WTC11 (cell line): Measurements from ENCODE around the gene WDR19. TPM values are rescaled to one million over a fixed set of nuclear protein-coding genes. Genes with fewer than 3 reads are reported as not detected.

ENCODE experiments used
- ATAC-seq: fragments of 200-7000 bp; cut with Tn5 transposase; 2 replicates; pipeline ENCODE4 v1.10.0; 2021; ENCODE audit warnings: mild to moderate bottlenecking, moderate library complexity
- CTCF ChIA-PET: fragments of 300-600 bp; sonication (Branson Sonifier 250); formaldehyde crosslinking; loops from one replicate; lab custom pipeline; 2021; ENCODE audit warnings: antibody characterized with exemption; lab: Charles Lee
- POLR2A ChIA-PET: fragments of 350-600 bp; sonication (Branson Sonifier 250); formaldehyde crosslinking; loops from one replicate; lab custom pipeline; 2021; ENCODE audit warnings: antibody characterized with exemption; lab: Charles Lee
- DNase-seq: peaks from one replicate; pipeline ENCODE4 v3.0.0; 2021; ENCODE audit warnings: low spot score
- H3K27ac Mint-ChIP-seq: 2 replicates; pipeline ENCODE4 v1.8.0; 2021; ENCODE audit warnings: mixed read lengths
- H3K27me3 Mint-ChIP-seq: 2 replicates; pipeline ENCODE4 v1.8.0; 2021; ENCODE audit warnings: low read depth, mild to moderate bottlenecking, moderate library complexity, mixed read lengths
- H3K36me3 Mint-ChIP-seq: 2 replicates; pipeline ENCODE4 v1.8.0; 2021; ENCODE audit warnings: mixed read lengths
- H3K4me1 Mint-ChIP-seq: 2 replicates; pipeline ENCODE4 v1.8.0; 2022; ENCODE audit warnings: mixed read lengths
- H3K4me3 Mint-ChIP-seq: 2 replicates; pipeline ENCODE4 v1.8.0; 2021; ENCODE audit warnings: mild to moderate bottlenecking, moderate library complexity, mixed read lengths
- H3K9me3 Mint-ChIP-seq: 2 replicates; pipeline ENCODE4 v1.8.0; 2021; ENCODE audit warnings: mixed read lengths
- CBFB ChIP-seq: sonication (generic); formaldehyde crosslinking; IDR thresholded peaks from 2 replicates; pipeline ENCODE4 v1.8.1; 2022; ENCODE audit warnings: mild to moderate bottlenecking, low read depth, missing genetic modification reagents
- FOXJ3 ChIP-seq: sonication (generic); formaldehyde crosslinking; IDR thresholded peaks from 2 replicates; pipeline ENCODE4 v1.9.0; 2021; ENCODE audit warnings: missing genetic modification reagents, mild to moderate bottlenecking, borderline replicate concordance
- GRHL2 ChIP-seq: fragments of 250-450 bp; sonication (Bioruptor Pico); IDR thresholded peaks from 2 replicates; pipeline ENCODE4 v1.8.0; 2022; ENCODE audit warnings: mild to moderate bottlenecking, moderate library complexity; ENCODE audit not compliant: insufficient replicate concordance, severe bottlenecking
- HMGA2 ChIP-seq: fragments of 250-450 bp; sonication (Bioruptor Pico); IDR thresholded peaks from 2 replicates; pipeline ENCODE4 v1.4.0; 2021; ENCODE audit warnings: mild to moderate bottlenecking, moderate library complexity
- IRF2 ChIP-seq: sonication (generic); formaldehyde crosslinking; IDR thresholded peaks from 2 replicates; pipeline ENCODE4 v1.8.0; 2022; ENCODE audit warnings: low read depth, missing genetic modification reagents, borderline replicate concordance
- MYBL2 ChIP-seq: sonication (generic); formaldehyde crosslinking; IDR thresholded peaks from 2 replicates; pipeline ENCODE4 v1.8.1; 2023; ENCODE audit warnings: mild to moderate bottlenecking, moderate library complexity, missing genetic modification reagents
- NFATC4 ChIP-seq: fragments of 250-450 bp; sonication (Bioruptor Pico); IDR thresholded peaks from 2 replicates; pipeline ENCODE4 v1.9.0; 2021; ENCODE audit warnings: mild to moderate bottlenecking
- RORB ChIP-seq: fragments of 250-450 bp; sonication (Bioruptor Pico); IDR thresholded peaks from 2 replicates; pipeline ENCODE4 v1.9.0; 2021; ENCODE audit warnings: mild to moderate bottlenecking
- SMAD3 ChIP-seq: sonication (generic); formaldehyde crosslinking; IDR thresholded peaks from 2 replicates; pipeline ENCODE4 v1.8.0; 2022; ENCODE audit warnings: missing genetic modification reagents, mild to moderate bottlenecking, borderline replicate concordance
- SOX15 ChIP-seq: fragments of 250-450 bp; sonication (Bioruptor Pico); IDR thresholded peaks from 2 replicates; pipeline ENCODE4 v1.9.0; 2021; ENCODE audit warnings: mild to moderate bottlenecking
- SP1 ChIP-seq: sonication (generic); formaldehyde crosslinking; conservative IDR thresholded peaks from 2 replicates; pipeline ENCODE4 v1.8.1; 2022; ENCODE audit warnings: missing genetic modification reagents
- ZNF121 ChIP-seq: sonication (generic); formaldehyde crosslinking; IDR thresholded peaks from 2 replicates; pipeline ENCODE4 v1.8.0; 2023; ENCODE audit warnings: missing genetic modification reagents
- ZNF219 ChIP-seq: sonication (generic); formaldehyde crosslinking; IDR thresholded peaks from 2 replicates; pipeline ENCODE4 v1.8.0; 2023; ENCODE audit warnings: missing genetic modification reagents, mild to moderate bottlenecking, borderline replicate concordance
- ZNF232 ChIP-seq: sonication (generic); formaldehyde crosslinking; IDR thresholded peaks from 2 replicates; pipeline ENCODE4 v1.8.0; 2022; ENCODE audit warnings: mild to moderate bottlenecking, missing genetic modification reagents
- ZNF416 ChIP-seq: fragments of 250-450 bp; sonication (Bioruptor Pico); IDR thresholded peaks from 2 replicates; pipeline ENCODE4 v1.9.0; 2021; ENCODE audit warnings: mild to moderate bottlenecking, inconsistent platforms
- total RNA-seq: library from RNA; stranded (reverse); gene quantifications from 3 replicates; pipeline ENCODE4 v1.2.3, GENCODE V29; 2021
- TF ChIP-seq, protein P1 (sequence below): fragments of 250-450 bp; sonication (Bioruptor Pico); IDR thresholded peaks from 2 replicates; pipeline ENCODE4 v1.9.0; 2021; ENCODE audit warnings: moderate library complexity, mild to moderate bottlenecking, inconsistent platforms, borderline replicate concordance
- TF ChIP-seq, protein P2 (sequence below): sonication (generic); formaldehyde crosslinking; IDR thresholded peaks from 2 replicates; pipeline ENCODE4 v1.8.0; 2022; ENCODE audit warnings: mild to moderate bottlenecking, missing genetic modification reagents
- TF ChIP-seq, protein P3 (sequence below): sonication (generic); formaldehyde crosslinking; IDR thresholded peaks from 2 replicates; pipeline ENCODE4 v1.8.0; 2022; ENCODE audit warnings: mild to moderate bottlenecking, missing genetic modification reagents
- TF ChIP-seq, protein P4 (sequence below): fragments of 200-600 bp; IDR thresholded peaks from 2 replicates; pipeline ENCODE4 v1.8.0; 2022; ENCODE audit warnings: antibody characterized with exemption
- TF ChIP-seq, protein P5 (sequence below): sonication (generic); formaldehyde crosslinking; IDR thresholded peaks from 2 replicates; pipeline ENCODE4 v1.8.1; 2023; ENCODE audit warnings: mild to moderate bottlenecking, missing genetic modification reagents
- TF ChIP-seq, protein P6 (sequence below): sonication (generic); formaldehyde crosslinking; IDR thresholded peaks from 2 replicates; pipeline ENCODE4 v1.8.1; 2023; ENCODE audit warnings: mild to moderate bottlenecking, moderate library complexity, missing genetic modification reagents
- TF ChIP-seq, protein P7 (sequence below): sonication (generic); formaldehyde crosslinking; IDR thresholded peaks from 2 replicates; pipeline ENCODE4 v1.8.1; 2023; ENCODE audit warnings: mild to moderate bottlenecking, missing genetic modification reagents

Gene WDR19
- total RNA-seq, 1 experiment from 2014 or later: 23.3 TPM

DNA sequence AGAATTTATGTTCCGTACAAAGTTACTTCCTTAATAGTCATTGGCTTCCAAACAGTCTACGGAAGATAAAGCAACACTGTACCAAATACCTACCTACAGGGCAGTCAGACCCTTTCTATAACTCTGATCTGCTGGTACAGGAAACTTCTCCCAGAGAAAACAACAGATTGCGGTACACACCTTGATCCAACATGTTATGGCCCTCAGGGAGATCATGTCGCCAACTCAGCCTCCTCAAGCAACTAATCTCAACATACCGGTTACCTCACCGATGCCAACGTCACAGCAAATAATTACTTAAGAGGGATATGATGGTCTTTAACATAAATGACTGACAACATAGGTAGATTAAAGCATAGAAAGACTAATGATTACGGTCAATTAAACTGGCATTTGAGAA, 113.5 kb downstream of the WDR19 start:
- H3K36me3 Mint-ChIP-seq: peaks cover 67% of the 10 kb centered on the region
- ChIA-PET CTCF (no interaction called here), POLR2A (no interaction called here)
- H3K9me3 Mint-ChIP-seq: peaks cover 4% of the 10 kb centered on the region; the same call in 1 of the 2 replicates
- H3K27me3 Mint-ChIP-seq: no peaks in the 10 kb centered on the region
- ATAC-seq (no peak), DNase-seq (no peak)
- H3K4me3 Mint-ChIP-seq: no peak overlapping the region
- no peak overlapping the region for H3K27ac Mint-ChIP-seq
- TF ChIP-seq IRF2 (CRISPR knock-in tag) (no peak), HMGA2 (CRISPR knock-in tag) (no peak), SMAD3 (CRISPR knock-in tag) (no peak), ZNF416 (CRISPR knock-in tag) (no peak)
- TF ChIP-seq, protein P1, sequence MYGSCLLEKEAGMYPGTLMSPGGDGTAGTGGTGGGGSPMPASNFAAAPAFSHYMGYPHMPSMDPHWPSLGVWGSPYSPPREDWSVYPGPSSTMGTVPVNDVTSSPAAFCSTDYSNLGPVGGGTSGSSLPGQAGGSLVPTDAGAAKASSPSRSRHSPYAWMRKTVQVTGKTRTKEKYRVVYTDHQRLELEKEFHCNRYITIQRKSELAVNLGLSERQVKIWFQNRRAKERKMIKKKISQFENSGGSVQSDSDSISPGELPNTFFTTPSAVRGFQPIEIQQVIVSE (CRISPR knock-in tag): no peak
- no peaks in the 10 kb centered on the region for H3K4me1 Mint-ChIP-seq

DNA sequence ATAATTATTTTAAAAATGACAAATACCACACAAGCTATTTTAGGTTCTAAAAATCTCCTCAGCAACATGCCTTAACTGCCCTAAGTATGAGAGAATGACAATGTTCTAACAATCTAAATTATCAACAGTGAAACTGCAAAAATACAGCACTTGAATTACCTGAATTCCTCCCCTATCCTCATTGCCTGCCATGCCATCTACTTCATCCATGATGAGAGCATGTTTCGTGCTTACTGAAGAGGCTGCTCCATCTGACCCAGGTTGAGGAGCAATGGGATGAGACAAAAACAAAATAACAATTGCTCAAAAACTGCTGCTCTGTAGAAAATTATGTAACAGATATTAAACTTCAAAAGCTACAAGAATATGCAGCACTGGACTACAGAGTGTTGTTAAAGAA, 120.6 kb downstream of the WDR19 start:
- TF ChIP-seq, protein P2, sequence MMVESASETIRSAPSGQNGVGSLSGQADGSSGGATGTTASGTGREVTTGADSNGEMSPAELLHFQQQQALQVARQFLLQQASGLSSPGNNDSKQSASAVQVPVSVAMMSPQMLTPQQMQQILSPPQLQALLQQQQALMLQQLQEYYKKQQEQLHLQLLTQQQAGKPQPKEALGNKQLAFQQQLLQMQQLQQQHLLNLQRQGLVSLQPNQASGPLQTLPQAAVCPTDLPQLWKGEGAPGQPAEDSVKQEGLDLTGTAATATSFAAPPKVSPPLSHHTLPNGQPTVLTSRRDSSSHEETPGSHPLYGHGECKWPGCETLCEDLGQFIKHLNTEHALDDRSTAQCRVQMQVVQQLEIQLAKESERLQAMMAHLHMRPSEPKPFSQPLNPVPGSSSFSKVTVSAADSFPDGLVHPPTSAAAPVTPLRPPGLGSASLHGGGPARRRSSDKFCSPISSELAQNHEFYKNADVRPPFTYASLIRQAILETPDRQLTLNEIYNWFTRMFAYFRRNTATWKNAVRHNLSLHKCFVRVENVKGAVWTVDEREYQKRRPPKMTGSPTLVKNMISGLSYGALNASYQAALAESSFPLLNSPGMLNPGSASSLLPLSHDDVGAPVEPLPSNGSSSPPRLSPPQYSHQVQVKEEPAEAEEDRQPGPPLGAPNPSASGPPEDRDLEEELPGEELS (CRISPR knock-in tag): no peak
- TF ChIP-seq, protein P3, sequence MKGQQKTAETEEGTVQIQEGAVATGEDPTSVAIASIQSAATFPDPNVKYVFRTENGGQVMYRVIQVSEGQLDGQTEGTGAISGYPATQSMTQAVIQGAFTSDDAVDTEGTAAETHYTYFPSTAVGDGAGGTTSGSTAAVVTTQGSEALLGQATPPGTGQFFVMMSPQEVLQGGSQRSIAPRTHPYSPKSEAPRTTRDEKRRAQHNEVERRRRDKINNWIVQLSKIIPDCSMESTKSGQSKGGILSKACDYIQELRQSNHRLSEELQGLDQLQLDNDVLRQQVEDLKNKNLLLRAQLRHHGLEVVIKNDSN (CRISPR knock-in tag): no peak
- no peak for TF ChIP-seq GRHL2
- TF ChIP-seq FOXJ3 (CRISPR knock-in tag): no peak
- no peak for TF ChIP-seq ZNF121
- no peak for TF ChIP-seq SOX15
- TF ChIP-seq RORB (CRISPR knock-in tag): no peak
- TF ChIP-seq, protein P4, sequence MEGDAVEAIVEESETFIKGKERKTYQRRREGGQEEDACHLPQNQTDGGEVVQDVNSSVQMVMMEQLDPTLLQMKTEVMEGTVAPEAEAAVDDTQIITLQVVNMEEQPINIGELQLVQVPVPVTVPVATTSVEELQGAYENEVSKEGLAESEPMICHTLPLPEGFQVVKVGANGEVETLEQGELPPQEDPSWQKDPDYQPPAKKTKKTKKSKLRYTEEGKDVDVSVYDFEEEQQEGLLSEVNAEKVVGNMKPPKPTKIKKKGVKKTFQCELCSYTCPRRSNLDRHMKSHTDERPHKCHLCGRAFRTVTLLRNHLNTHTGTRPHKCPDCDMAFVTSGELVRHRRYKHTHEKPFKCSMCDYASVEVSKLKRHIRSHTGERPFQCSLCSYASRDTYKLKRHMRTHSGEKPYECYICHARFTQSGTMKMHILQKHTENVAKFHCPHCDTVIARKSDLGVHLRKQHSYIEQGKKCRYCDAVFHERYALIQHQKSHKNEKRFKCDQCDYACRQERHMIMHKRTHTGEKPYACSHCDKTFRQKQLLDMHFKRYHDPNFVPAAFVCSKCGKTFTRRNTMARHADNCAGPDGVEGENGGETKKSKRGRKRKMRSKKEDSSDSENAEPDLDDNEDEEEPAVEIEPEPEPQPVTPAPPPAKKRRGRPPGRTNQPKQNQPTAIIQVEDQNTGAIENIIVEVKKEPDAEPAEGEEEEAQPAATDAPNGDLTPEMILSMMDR: no peak
- TF ChIP-seq MYBL2 (CRISPR knock-in tag): no peak
- TF ChIP-seq NFATC4 (CRISPR knock-in tag): no peak
- TF ChIP-seq SP1 (CRISPR knock-in tag): no peak
- Mint-ChIP-seq H3K9me3 (no peaks in the 10 kb centered on the region), H3K4me1 (no peaks in the 10 kb centered on the region), H3K27me3 (no peaks in the 10 kb centered on the region), H3K27ac (no peak overlapping the region), H3K36me3 (peaks cover 62% of the 10 kb centered on the region), H3K4me3 (no peak overlapping the region)
- DNase-seq (no peak), ATAC-seq (no peak)
- ChIA-PET CTCF (no interaction called here), POLR2A (no interaction called here)

DNA sequence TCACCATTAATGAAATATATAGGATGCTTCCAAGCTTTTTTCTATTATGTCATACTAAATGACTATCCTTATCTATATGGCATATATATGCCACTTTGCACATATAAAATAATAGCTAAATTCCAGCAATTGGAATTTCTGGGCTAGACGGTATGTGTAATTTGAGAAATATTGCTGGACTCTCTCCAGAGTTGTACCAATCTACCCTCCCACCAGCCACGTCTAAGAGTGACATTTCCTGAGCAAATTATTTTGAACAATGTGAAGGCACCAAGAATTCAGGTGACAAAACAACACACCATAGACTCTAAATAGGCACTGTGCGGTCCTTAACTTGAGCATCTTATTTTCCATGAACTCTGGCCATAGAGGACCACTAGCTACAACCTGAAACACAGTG, 121.5 kb downstream of the WDR19 start:
- no peak for ATAC-seq
- no peak overlapping the region for H3K4me3 Mint-ChIP-seq
- peaks cover 62% of the 10 kb centered on the region for H3K36me3 Mint-ChIP-seq
- CTCF ChIA-PET: no interaction called here
- no peaks in the 10 kb centered on the region for H3K4me1 Mint-ChIP-seq
- H3K27ac Mint-ChIP-seq: no peak overlapping the region
- POLR2A ChIA-PET: no interaction called here
- no peaks in the 10 kb centered on the region for H3K9me3 Mint-ChIP-seq
- no peak for DNase-seq
- no peaks in the 10 kb centered on the region for H3K27me3 Mint-ChIP-seq
- TF ChIP-seq MYBL2 (CRISPR knock-in tag): no peak
- TF ChIP-seq, protein P5, sequence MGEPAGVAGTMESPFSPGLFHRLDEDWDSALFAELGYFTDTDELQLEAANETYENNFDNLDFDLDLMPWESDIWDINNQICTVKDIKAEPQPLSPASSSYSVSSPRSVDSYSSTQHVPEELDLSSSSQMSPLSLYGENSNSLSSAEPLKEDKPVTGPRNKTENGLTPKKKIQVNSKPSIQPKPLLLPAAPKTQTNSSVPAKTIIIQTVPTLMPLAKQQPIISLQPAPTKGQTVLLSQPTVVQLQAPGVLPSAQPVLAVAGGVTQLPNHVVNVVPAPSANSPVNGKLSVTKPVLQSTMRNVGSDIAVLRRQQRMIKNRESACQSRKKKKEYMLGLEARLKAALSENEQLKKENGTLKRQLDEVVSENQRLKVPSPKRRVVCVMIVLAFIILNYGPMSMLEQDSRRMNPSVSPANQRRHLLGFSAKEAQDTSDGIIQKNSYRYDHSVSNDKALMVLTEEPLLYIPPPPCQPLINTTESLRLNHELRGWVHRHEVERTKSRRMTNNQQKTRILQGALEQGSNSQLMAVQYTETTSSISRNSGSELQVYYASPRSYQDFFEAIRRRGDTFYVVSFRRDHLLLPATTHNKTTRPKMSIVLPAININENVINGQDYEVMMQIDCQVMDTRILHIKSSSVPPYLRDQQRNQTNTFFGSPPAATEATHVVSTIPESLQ (CRISPR knock-in tag): no peak
- TF ChIP-seq, protein P6, sequence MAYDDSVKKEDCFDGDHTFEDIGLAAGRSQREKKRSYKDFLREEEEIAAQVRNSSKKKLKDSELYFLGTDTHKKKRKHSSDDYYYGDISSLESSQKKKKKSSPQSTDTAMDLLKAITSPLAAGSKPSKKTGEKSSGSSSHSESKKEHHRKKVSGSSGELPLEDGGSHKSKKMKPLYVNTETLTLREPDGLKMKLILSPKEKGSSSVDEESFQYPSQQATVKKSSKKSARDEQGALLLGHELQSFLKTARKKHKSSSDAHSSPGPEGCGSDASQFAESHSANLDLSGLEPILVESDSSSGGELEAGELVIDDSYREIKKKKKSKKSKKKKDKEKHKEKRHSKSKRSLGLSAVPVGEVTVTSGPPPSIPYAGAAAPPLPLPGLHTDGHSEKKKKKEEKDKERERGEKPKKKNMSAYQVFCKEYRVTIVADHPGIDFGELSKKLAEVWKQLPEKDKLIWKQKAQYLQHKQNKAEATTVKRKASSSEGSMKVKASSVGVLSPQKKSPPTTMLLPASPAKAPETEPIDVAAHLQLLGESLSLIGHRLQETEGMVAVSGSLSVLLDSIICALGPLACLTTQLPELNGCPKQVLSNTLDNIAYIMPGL (CRISPR knock-in tag): no peak
- TF ChIP-seq, protein P7, sequence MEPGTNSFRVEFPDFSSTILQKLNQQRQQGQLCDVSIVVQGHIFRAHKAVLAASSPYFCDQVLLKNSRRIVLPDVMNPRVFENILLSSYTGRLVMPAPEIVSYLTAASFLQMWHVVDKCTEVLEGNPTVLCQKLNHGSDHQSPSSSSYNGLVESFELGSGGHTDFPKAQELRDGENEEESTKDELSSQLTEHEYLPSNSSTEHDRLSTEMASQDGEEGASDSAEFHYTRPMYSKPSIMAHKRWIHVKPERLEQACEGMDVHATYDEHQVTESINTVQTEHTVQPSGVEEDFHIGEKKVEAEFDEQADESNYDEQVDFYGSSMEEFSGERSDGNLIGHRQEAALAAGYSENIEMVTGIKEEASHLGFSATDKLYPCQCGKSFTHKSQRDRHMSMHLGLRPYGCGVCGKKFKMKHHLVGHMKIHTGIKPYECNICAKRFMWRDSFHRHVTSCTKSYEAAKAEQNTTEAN: no peak
- TF ChIP-seq CBFB (CRISPR knock-in tag): no peak
- no peak for TF ChIP-seq ZNF232
- TF ChIP-seq ZNF219 (CRISPR knock-in tag): no peak
- TF ChIP-seq, protein P1 (CRISPR knock-in tag): no peak
